CD14-positive monocyte (primary cell): Measurements from ENCODE around the gene RAB40A. TPM values are rescaled to one million over a fixed set of nuclear protein-coding genes. Genes with fewer than 3 reads are reported as not detected.

Experiments
- DNase-seq, 3 donors: peaks; one replicate each; pipeline ENCODE4 v3.0.0-alpha.2; 2011 to 2022
- H2AFZ ChIP-seq: 2 replicates; pipeline ENCODE4 v1.6.0; 2012; ENCODE audit warnings: mild to moderate bottlenecking, low read depth, low read length, inconsistent platforms; ENCODE audit not compliant: insufficient read depth, poor library complexity, severe bottlenecking
- H3K27ac ChIP-seq, 2 donors: 1 replicate in 1 of 2; 2 replicates in 1 of 2; pipeline ENCODE4 v1.5.1; 2012 to 2013; ENCODE audit warnings: low read length in 2 of 2, control low read depth in 1 of 2, inconsistent platforms in 1 of 2, low read depth in 1 of 2, mild to moderate bottlenecking in 1 of 2
- H3K27me3 ChIP-seq, 2 donors: one replicate each; pipeline versions ENCODE4 v1.6.0 to v1.6.1; 2011 to 2013; ENCODE audit warnings: low read length in 2 of 2; ENCODE audit not compliant: control insufficient read depth in 2 of 2, insufficient read depth in 2 of 2
- H3K36me3 ChIP-seq, 2 donors: replicated peaks in 1 of 2; 1 replicate in 1 of 2; 2 replicates in 1 of 2; pipeline versions ENCODE4 v1.5.1 to v1.6.1; 2012 to 2013; ENCODE audit warnings: low read length in 2 of 2, control low read depth in 1 of 2, inconsistent platforms in 1 of 2, mild to moderate bottlenecking in 1 of 2; ENCODE audit not compliant: insufficient read depth in 2 of 2, control insufficient read depth in 1 of 2
- H3K4me1 ChIP-seq, 2 donors: 1 replicate in 1 of 2; 2 replicates in 1 of 2; pipeline versions ENCODE4 v1.5.1 to v1.6.1; 2012 to 2013; ENCODE audit warnings: low read length in 2 of 2, control low read depth in 1 of 2, inconsistent platforms in 1 of 2, mild to moderate bottlenecking in 1 of 2, moderate library complexity in 1 of 2; ENCODE audit not compliant: insufficient read depth in 2 of 2, control insufficient read depth in 1 of 2
- H3K4me2 ChIP-seq: replicated peaks from 2 replicates; pipeline ENCODE3; 2012; ENCODE audit warnings: low read length, moderate library complexity, mild to moderate bottlenecking; ENCODE audit not compliant: poor library complexity, severe bottlenecking; ENCODE audit errors: extremely low read depth
- H3K4me3 ChIP-seq, 3 experiments: fragments of 200-600 bp in 1 of 3; sonication (generic) in 1 of 3; replicated peaks in 1 of 3; 1 replicate in 2 of 3; 2 replicates in 1 of 3; pipeline ENCODE4 v1.5.1; 2011 to 2013; ENCODE audit warnings: low read length in 3 of 3, mild to moderate bottlenecking in 3 of 3, control low read depth in 2 of 3, low read depth in 2 of 3, inconsistent platforms in 1 of 3, moderate library complexity in 1 of 3
- H3K79me2 ChIP-seq: 2 replicates; pipeline ENCODE4 v1.6.0; 2012; ENCODE audit warnings: mild to moderate bottlenecking, control low read depth, inconsistent platforms, low read length, moderate library complexity; ENCODE audit not compliant: insufficient read depth
- H3K9ac ChIP-seq: 2 replicates; pipeline ENCODE4 v1.6.0; 2017; ENCODE audit warnings: low read length, mild to moderate bottlenecking; ENCODE audit not compliant: insufficient read depth, poor library complexity, severe bottlenecking
- H3K9me3 ChIP-seq, 2 donors: replicated peaks in 1 of 2; 1 replicate in 1 of 2; 2 replicates in 1 of 2; pipeline versions ENCODE4 v1.5.1 to v1.6.1; 2012 to 2013; ENCODE audit warnings: low read length in 2 of 2, control low read depth in 1 of 2; ENCODE audit not compliant: control insufficient read depth in 1 of 2, insufficient read depth in 1 of 2
- H4K20me1 ChIP-seq: 2 replicates; pipeline ENCODE4 v1.6.0; 2012; ENCODE audit warnings: mild to moderate bottlenecking, low read length, control low read depth, moderate library complexity; ENCODE audit not compliant: insufficient read depth
- H3K27ac Mint-ChIP-seq, 7 donors: one replicate each; pipeline ENCODE4 v1.8.0; 2020; ENCODE audit warnings: mild to moderate bottlenecking in 7 of 7, mixed read lengths in 7 of 7, moderate library complexity in 6 of 7, inconsistent platforms in 2 of 7
- H3K27me3 Mint-ChIP-seq, 3 donors: one replicate each; pipeline ENCODE4 v1.8.0; 2021 to 2022; ENCODE audit warnings: low read depth in 3 of 3, mild to moderate bottlenecking in 3 of 3, mixed read lengths in 3 of 3, moderate library complexity in 3 of 3, inconsistent platforms in 1 of 3
- H3K36me3 Mint-ChIP-seq, 2 donors: one replicate each; pipeline ENCODE4 v1.8.0; 2020; ENCODE audit warnings: mixed read lengths in 2 of 2, inconsistent platforms in 1 of 2, mild to moderate bottlenecking in 1 of 2
- H3K4me1 Mint-ChIP-seq: one replicate; pipeline ENCODE4 v1.8.0; 2020; ENCODE audit warnings: mild to moderate bottlenecking, mixed read lengths
- H3K4me3 Mint-ChIP-seq, 2 donors: one replicate each; pipeline ENCODE4 v1.8.0; 2020; ENCODE audit warnings: mild to moderate bottlenecking in 2 of 2, mixed read lengths in 2 of 2, moderate library complexity in 1 of 2
- H3K9me3 Mint-ChIP-seq, 7 donors: one replicate each; pipeline ENCODE4 v1.8.0; 2020 to 2022; ENCODE audit warnings: mixed read lengths in 7 of 7, mild to moderate bottlenecking in 6 of 7, moderate library complexity in 6 of 7, inconsistent platforms in 2 of 7
- WGBS: methylation state at CpG from one replicate; pipeline ENCODE4 v1.1.5; 2013; ENCODE audit warnings: missing lambda C conversion rate; ENCODE audit not compliant: insufficient coverage; 5-methylcytosine and 5-hydroxymethylcytosine counted together
- intact Hi-C, 2 donors: fragments of 100-400 bp; cut with micrococcal nuclease; formaldehyde crosslinking; loops; one replicate each; pipeline versions ENCODE4 v1.15.0 to v1.15.1; 2023
- polyA plus RNA-seq, 3 donors: library from polyadenylated mRNA; depleted of rRNA in 1 of 3; unstranded in 2 of 3; stranded (reverse) in 1 of 3; fragments of 300-500 nt in 2 of 3; fragments of >200 nt in 1 of 3; fragmentation: Illumina TruSeq in 2 of 3; gene quantifications; 1 replicate in 2 of 3; 2 replicates in 1 of 3; pipeline ENCODE4 v1.2.3, GENCODE V29; 2012 to 2021
- TF ChIP-seq, protein P1 (sequence below): fragments of 200-600 bp; IDR thresholded peaks from one replicate; pipeline ENCODE4 v1.8.0; 2022; ENCODE audit warnings: antibody characterized with exemption, mild to moderate bottlenecking

The RAB40A gene
- polyA plus RNA-seq, 3 donors, result not detected

DNA sequence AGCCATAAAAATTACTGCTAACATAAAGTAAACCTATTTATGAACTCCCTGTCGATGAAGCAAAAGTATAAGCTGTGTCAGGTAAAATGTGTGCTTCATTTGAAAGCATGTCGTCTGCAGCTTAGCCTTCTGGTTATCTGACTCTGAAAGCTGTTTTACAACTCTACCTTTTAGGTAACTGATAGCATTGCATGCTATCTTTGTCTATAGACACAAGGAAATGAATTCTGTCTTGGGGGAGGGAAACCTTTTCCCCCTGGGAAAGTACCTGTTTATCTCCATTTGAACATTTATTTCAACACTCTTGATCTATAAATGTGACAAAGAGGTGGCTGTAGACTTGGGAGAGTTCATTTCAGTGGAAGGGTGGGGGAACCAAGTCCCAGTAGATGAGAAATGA is 51.4 kb downstream of the RAB40A start:
- no peaks in the 10 kb centered on the region for H3K27me3 Mint-ChIP-seq

DNA sequence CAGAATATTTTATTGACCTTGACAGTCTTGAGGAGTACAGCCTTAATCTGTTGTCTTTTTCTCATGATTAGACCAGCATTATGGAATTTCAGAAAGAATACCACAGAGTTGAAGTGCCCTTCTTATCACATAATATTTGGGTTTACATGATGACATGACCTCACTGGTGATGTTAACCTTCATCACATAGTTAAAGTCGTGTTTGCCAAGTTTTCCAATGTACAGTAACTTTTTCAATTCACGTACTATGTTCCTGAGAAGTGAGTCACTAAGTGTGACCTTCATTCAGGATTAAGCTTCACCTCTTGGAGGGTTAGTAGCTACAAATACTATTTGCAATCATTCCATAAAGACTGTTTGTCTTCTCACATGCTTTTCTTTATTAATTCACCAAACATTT is 52.1 kb downstream of the RAB40A start:
- H3K36me3 Mint-ChIP-seq, result no peaks in the 10 kb centered on the region
- Histone ChIP-seq H3K9ac (no peak overlapping the region), H3K27ac (no peak overlapping the region), H3K4me2 (no peak overlapping the region), H3K9me3 (no peaks in the 10 kb centered on the region), H3K27me3 (no peaks in the 10 kb centered on the region), H3K4me3 (no peak overlapping the region), H4K20me1 (no peaks in the 10 kb centered on the region), H3K79me2 (no peaks in the 10 kb centered on the region), H2AFZ (no peak overlapping the region), H3K4me1 (peaks cover 6% of the 10 kb centered on the region in 2 donors), H3K36me3 (no peaks in the 10 kb centered on the region)
- H3K27ac Mint-ChIP-seq, result no peak overlapping the region
- no peak overlapping the region for H3K4me3 Mint-ChIP-seq
- DNase-seq, result no peak
- no peaks in the 10 kb centered on the region for H3K9me3 Mint-ChIP-seq
- TF ChIP-seq, protein P1, sequence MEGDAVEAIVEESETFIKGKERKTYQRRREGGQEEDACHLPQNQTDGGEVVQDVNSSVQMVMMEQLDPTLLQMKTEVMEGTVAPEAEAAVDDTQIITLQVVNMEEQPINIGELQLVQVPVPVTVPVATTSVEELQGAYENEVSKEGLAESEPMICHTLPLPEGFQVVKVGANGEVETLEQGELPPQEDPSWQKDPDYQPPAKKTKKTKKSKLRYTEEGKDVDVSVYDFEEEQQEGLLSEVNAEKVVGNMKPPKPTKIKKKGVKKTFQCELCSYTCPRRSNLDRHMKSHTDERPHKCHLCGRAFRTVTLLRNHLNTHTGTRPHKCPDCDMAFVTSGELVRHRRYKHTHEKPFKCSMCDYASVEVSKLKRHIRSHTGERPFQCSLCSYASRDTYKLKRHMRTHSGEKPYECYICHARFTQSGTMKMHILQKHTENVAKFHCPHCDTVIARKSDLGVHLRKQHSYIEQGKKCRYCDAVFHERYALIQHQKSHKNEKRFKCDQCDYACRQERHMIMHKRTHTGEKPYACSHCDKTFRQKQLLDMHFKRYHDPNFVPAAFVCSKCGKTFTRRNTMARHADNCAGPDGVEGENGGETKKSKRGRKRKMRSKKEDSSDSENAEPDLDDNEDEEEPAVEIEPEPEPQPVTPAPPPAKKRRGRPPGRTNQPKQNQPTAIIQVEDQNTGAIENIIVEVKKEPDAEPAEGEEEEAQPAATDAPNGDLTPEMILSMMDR, result no peak
- 100% methylated on average over 1 of the region's 2 CpGs for WGBS
- intact Hi-C loops, result loop anchor here in 1 of 2 donors (10.0 kb wide), 1 partner anchor 122 kb away; no protein-coding TSS in a partner anchor
- no peaks in the 10 kb centered on the region for H3K27me3 Mint-ChIP-seq
- H3K4me1 Mint-ChIP-seq, result peaks cover 11% of the 10 kb centered on the region

More for the DNA sequence above, 51.4 kb downstream of the RAB40A start:
- no peak overlapping the region for H3K27ac ChIP-seq
- H3K36me3 ChIP-seq, result no peaks in the 10 kb centered on the region
- H3K9me3 Mint-ChIP-seq, result peaks cover 0 to 2% (median 0%) of the 10 kb centered on the region in 7 donors
- no peak overlapping the region for H3K4me2 ChIP-seq
- no peaks in the 10 kb centered on the region for H3K27me3 ChIP-seq
- peaks cover 6% of the 10 kb centered on the region in 2 donors for H3K4me1 ChIP-seq
- H3K4me3 ChIP-seq, result no peak overlapping the region
- WGBS, result no CpG with 5 or more reads among the region's 2 CpGs
- H3K4me1 Mint-ChIP-seq, result peaks cover 11% of the 10 kb centered on the region
- no peak overlapping the region for H3K4me3 Mint-ChIP-seq
- H3K36me3 Mint-ChIP-seq, result no peaks in the 10 kb centered on the region
- no peak overlapping the region for H3K9ac ChIP-seq
- no peak for DNase-seq
- H2AFZ ChIP-seq, result no peak overlapping the region
- TF ChIP-seq, protein P1, result no peak
- no peak overlapping the region for H3K27ac Mint-ChIP-seq
- H4K20me1 ChIP-seq, result no peaks in the 10 kb centered on the region
- intact Hi-C loops, result loop anchor here in 1 of 2 donors (10.0 kb wide), 1 partner anchor 123 kb away; no protein-coding TSS in a partner anchor
- no peaks in the 10 kb centered on the region for H3K79me2 ChIP-seq
- H3K9me3 ChIP-seq, result no peaks in the 10 kb centered on the region
